CD14-positive monocyte (primary cell): ENCODE results near the gene KCNK1. TPM values are rescaled to one million over a fixed set of nuclear protein-coding genes. Genes with fewer than 3 reads are reported as not detected.

Experiments
- DNase-seq, 3 donors: peaks; one replicate each; pipeline ENCODE4 v3.0.0-alpha.2; 2011 to 2022
- H2AFZ ChIP-seq: 2 replicates; pipeline ENCODE4 v1.6.0; 2012; ENCODE audit warnings: mild to moderate bottlenecking, low read depth, low read length, inconsistent platforms; ENCODE audit not compliant: insufficient read depth, poor library complexity, severe bottlenecking
- H3K27ac ChIP-seq, 2 donors: 1 replicate in 1 of 2; 2 replicates in 1 of 2; pipeline ENCODE4 v1.5.1; 2012 to 2013; ENCODE audit warnings: low read length in 2 of 2, control low read depth in 1 of 2, inconsistent platforms in 1 of 2, low read depth in 1 of 2, mild to moderate bottlenecking in 1 of 2
- H3K27me3 ChIP-seq, 2 donors: one replicate each; pipeline versions ENCODE4 v1.6.0 to v1.6.1; 2011 to 2013; ENCODE audit warnings: low read length in 2 of 2; ENCODE audit not compliant: control insufficient read depth in 2 of 2, insufficient read depth in 2 of 2
- H3K36me3 ChIP-seq, 2 donors: replicated peaks in 1 of 2; 1 replicate in 1 of 2; 2 replicates in 1 of 2; pipeline versions ENCODE4 v1.5.1 to v1.6.1; 2012 to 2013; ENCODE audit warnings: low read length in 2 of 2, control low read depth in 1 of 2, inconsistent platforms in 1 of 2, mild to moderate bottlenecking in 1 of 2; ENCODE audit not compliant: insufficient read depth in 2 of 2, control insufficient read depth in 1 of 2
- H3K4me1 ChIP-seq, 2 donors: 1 replicate in 1 of 2; 2 replicates in 1 of 2; pipeline versions ENCODE4 v1.5.1 to v1.6.1; 2012 to 2013; ENCODE audit warnings: low read length in 2 of 2, control low read depth in 1 of 2, inconsistent platforms in 1 of 2, mild to moderate bottlenecking in 1 of 2, moderate library complexity in 1 of 2; ENCODE audit not compliant: insufficient read depth in 2 of 2, control insufficient read depth in 1 of 2
- H3K4me2 ChIP-seq: replicated peaks from 2 replicates; pipeline ENCODE3; 2012; ENCODE audit warnings: low read length, moderate library complexity, mild to moderate bottlenecking; ENCODE audit not compliant: poor library complexity, severe bottlenecking; ENCODE audit errors: extremely low read depth
- H3K4me3 ChIP-seq, 3 experiments: fragments of 200-600 bp in 1 of 3; sonication (generic) in 1 of 3; replicated peaks in 1 of 3; 1 replicate in 2 of 3; 2 replicates in 1 of 3; pipeline ENCODE4 v1.5.1; 2011 to 2013; ENCODE audit warnings: low read length in 3 of 3, mild to moderate bottlenecking in 3 of 3, control low read depth in 2 of 3, low read depth in 2 of 3, inconsistent platforms in 1 of 3, moderate library complexity in 1 of 3
- H3K79me2 ChIP-seq: 2 replicates; pipeline ENCODE4 v1.6.0; 2012; ENCODE audit warnings: mild to moderate bottlenecking, control low read depth, inconsistent platforms, low read length, moderate library complexity; ENCODE audit not compliant: insufficient read depth
- H3K9ac ChIP-seq: 2 replicates; pipeline ENCODE4 v1.6.0; 2017; ENCODE audit warnings: low read length, mild to moderate bottlenecking; ENCODE audit not compliant: insufficient read depth, poor library complexity, severe bottlenecking
- H3K9me3 ChIP-seq, 2 donors: replicated peaks in 1 of 2; 1 replicate in 1 of 2; 2 replicates in 1 of 2; pipeline versions ENCODE4 v1.5.1 to v1.6.1; 2012 to 2013; ENCODE audit warnings: low read length in 2 of 2, control low read depth in 1 of 2; ENCODE audit not compliant: control insufficient read depth in 1 of 2, insufficient read depth in 1 of 2
- H4K20me1 ChIP-seq: 2 replicates; pipeline ENCODE4 v1.6.0; 2012; ENCODE audit warnings: mild to moderate bottlenecking, low read length, control low read depth, moderate library complexity; ENCODE audit not compliant: insufficient read depth
- H3K27ac Mint-ChIP-seq, 7 donors: one replicate each; pipeline ENCODE4 v1.8.0; 2020; ENCODE audit warnings: mild to moderate bottlenecking in 7 of 7, mixed read lengths in 7 of 7, moderate library complexity in 6 of 7, inconsistent platforms in 2 of 7
- H3K27me3 Mint-ChIP-seq, 3 donors: one replicate each; pipeline ENCODE4 v1.8.0; 2021 to 2022; ENCODE audit warnings: low read depth in 3 of 3, mild to moderate bottlenecking in 3 of 3, mixed read lengths in 3 of 3, moderate library complexity in 3 of 3, inconsistent platforms in 1 of 3
- H3K36me3 Mint-ChIP-seq, 2 donors: one replicate each; pipeline ENCODE4 v1.8.0; 2020; ENCODE audit warnings: mixed read lengths in 2 of 2, inconsistent platforms in 1 of 2, mild to moderate bottlenecking in 1 of 2
- H3K4me1 Mint-ChIP-seq: one replicate; pipeline ENCODE4 v1.8.0; 2020; ENCODE audit warnings: mild to moderate bottlenecking, mixed read lengths
- H3K4me3 Mint-ChIP-seq, 2 donors: one replicate each; pipeline ENCODE4 v1.8.0; 2020; ENCODE audit warnings: mild to moderate bottlenecking in 2 of 2, mixed read lengths in 2 of 2, moderate library complexity in 1 of 2
- H3K9me3 Mint-ChIP-seq, 7 donors: one replicate each; pipeline ENCODE4 v1.8.0; 2020 to 2022; ENCODE audit warnings: mixed read lengths in 7 of 7, mild to moderate bottlenecking in 6 of 7, moderate library complexity in 6 of 7, inconsistent platforms in 2 of 7
- CTCF ChIP-seq: fragments of 200-600 bp; IDR thresholded peaks from one replicate; pipeline ENCODE4 v1.8.0; 2022; ENCODE audit warnings: antibody characterized with exemption, mild to moderate bottlenecking
- WGBS: methylation state at CpG from one replicate; pipeline ENCODE4 v1.1.5; 2013; ENCODE audit warnings: missing lambda C conversion rate; ENCODE audit not compliant: insufficient coverage; 5-methylcytosine and 5-hydroxymethylcytosine counted together
- intact Hi-C, 2 donors: fragments of 100-400 bp; cut with micrococcal nuclease; formaldehyde crosslinking; loops; one replicate each; pipeline versions ENCODE4 v1.15.0 to v1.15.1; 2023
- polyA plus RNA-seq, 3 donors: library from polyadenylated mRNA; depleted of rRNA in 1 of 3; unstranded in 2 of 3; stranded (reverse) in 1 of 3; fragments of 300-500 nt in 2 of 3; fragments of >200 nt in 1 of 3; fragmentation: Illumina TruSeq in 2 of 3; gene quantifications; 1 replicate in 2 of 3; 2 replicates in 1 of 3; pipeline ENCODE4 v1.2.3, GENCODE V29; 2012 to 2021

Gene KCNK1
- polyA plus RNA-seq, 3 donors, result not detected

- no peaks in the 10 kb centered on the region for H3K79me2 ChIP-seq
- Mint-ChIP-seq H3K9me3 (peaks cover 0 to 10% (median 3%) of the 10 kb centered on the region in 7 donors), H3K27me3 (peaks cover 0 to 2% (median 0%) of the 10 kb centered on the region in 3 donors), H3K4me3 (no peak overlapping the region), H3K4me1 (no peaks in the 10 kb centered on the region), H3K36me3 (no peaks in the 10 kb centered on the region), H3K27ac (no peak overlapping the region)
- H3K36me3 ChIP-seq, result no peaks in the 10 kb centered on the region
- no peak overlapping the region for H3K9ac ChIP-seq
- no peaks in the 10 kb centered on the region for H3K27me3 ChIP-seq
- no peaks in the 10 kb centered on the region for H3K9me3 ChIP-seq
- H3K4me3 ChIP-seq, result no peak overlapping the region
- H3K4me1 ChIP-seq, result no peaks in the 10 kb centered on the region
- H4K20me1 ChIP-seq, result no peaks in the 10 kb centered on the region
- intact Hi-C loops, result no loop called here
- WGBS, result no CpG with 5 or more reads among the region's 3 CpGs
- H3K27ac ChIP-seq, result no peak overlapping the region
- H3K4me2 ChIP-seq, result no peak overlapping the region
- H2AFZ ChIP-seq, result no peak overlapping the region
- no peak for TF ChIP-seq CTCF
- no peak for DNase-seq
These were observed 53.8 kb downstream of the KCNK1 start for GRCh38 chr1:233667741-233668140.

GRCh38 chr1:233668146-233668724 lies 54.3 kb downstream of the KCNK1 start:
- 100% methylated on average over 2 of the region's 8 CpGs for WGBS
- Histone ChIP-seq H3K27ac (no peak overlapping the region), H3K4me3 (no peak overlapping the region), H3K9ac (no peak overlapping the region), H3K4me1 (no peaks in the 10 kb centered on the region), H4K20me1 (no peaks in the 10 kb centered on the region), H3K9me3 (no peaks in the 10 kb centered on the region), H3K79me2 (no peaks in the 10 kb centered on the region), H3K27me3 (no peaks in the 10 kb centered on the region), H2AFZ (no peak overlapping the region), H3K36me3 (no peaks in the 10 kb centered on the region), H3K4me2 (no peak overlapping the region)
- Mint-ChIP-seq H3K9me3 (peaks cover 0 to 10% (median 3%) of the 10 kb centered on the region in 7 donors), H3K4me3 (no peak overlapping the region), H3K36me3 (no peaks in the 10 kb centered on the region), H3K27me3 (peaks cover 0 to 2% (median 0%) of the 10 kb centered on the region in 3 donors), H3K4me1 (no peaks in the 10 kb centered on the region), H3K27ac (no peak overlapping the region)
- intact Hi-C loops, result no loop called here
- DNase-seq, result no peak
- TF ChIP-seq CTCF, result no peak
